HUES48 (cell line): ENCODE data around the gene FGA.

Source experiments
- H3K27ac ChIP-seq: one replicate; pipeline ENCODE4 v1.7.0; 2013; ENCODE audit warnings: low read depth, low read length, inconsistent platforms
- H3K27me3 ChIP-seq: 2 replicates; pipeline ENCODE4 v1.6.1; 2013; ENCODE audit warnings: mild to moderate bottlenecking, low read length; ENCODE audit not compliant: control insufficient read depth, insufficient read depth
- H3K36me3 ChIP-seq: 2 replicates; pipeline ENCODE4 v1.6.1; 2013; ENCODE audit warnings: low read length; ENCODE audit not compliant: control insufficient read depth, insufficient read depth
- H3K4me1 ChIP-seq: 2 replicates; pipeline ENCODE4 v1.6.1; 2013; ENCODE audit warnings: mild to moderate bottlenecking, low read length; ENCODE audit not compliant: control insufficient read depth, insufficient read depth
- H3K4me3 ChIP-seq: 2 replicates; pipeline ENCODE4 v1.5.1; 2013; ENCODE audit warnings: mild to moderate bottlenecking, low read depth, low read length
- H3K9ac ChIP-seq: 2 replicates; pipeline ENCODE4 v1.6.1; 2013; ENCODE audit warnings: mild to moderate bottlenecking, low read depth, low read length, moderate library complexity
- H3K9me3 ChIP-seq: 2 replicates; pipeline ENCODE4 v1.6.1; 2013; ENCODE audit warnings: low read length; ENCODE audit not compliant: control insufficient read depth, insufficient read depth

Gene FGA

GRCh38 chr4:154589296-154590197 is 995 bp downstream of the FGA start:
- H3K4me1 ChIP-seq: no peaks in the 10 kb centered on the region
- H3K9me3 ChIP-seq: no peaks in the 10 kb centered on the region
- H3K27me3 ChIP-seq: no peaks in the 10 kb centered on the region
- no peaks in the 10 kb centered on the region for H3K36me3 ChIP-seq
- no peak overlapping the region for H3K4me3 ChIP-seq
- H3K27ac ChIP-seq: no peak overlapping the region
- H3K9ac ChIP-seq: no peak overlapping the region

GRCh38 chr4:154588198-154588597 is 2.3 kb downstream of the FGA start:
- Histone ChIP-seq H3K36me3 (no peaks in the 10 kb centered on the region), H3K4me1 (no peaks in the 10 kb centered on the region), H3K4me3 (no peak overlapping the region), H3K9ac (no peak overlapping the region), H3K9me3 (no peaks in the 10 kb centered on the region), H3K27me3 (no peaks in the 10 kb centered on the region), H3K27ac (no peak overlapping the region)

- H3K9me3 ChIP-seq: no peaks in the 10 kb centered on the region
- H3K27me3 ChIP-seq: no peaks in the 10 kb centered on the region
- H3K36me3 ChIP-seq: no peaks in the 10 kb centered on the region
- H3K4me3 ChIP-seq: no peak overlapping the region
- H3K27ac ChIP-seq: no peak overlapping the region
- H3K9ac ChIP-seq: no peak overlapping the region
- H3K4me1 ChIP-seq: no peaks in the 10 kb centered on the region
These were observed 4.1 kb downstream of the FGA start for GRCh38 chr4:154586296-154587033.

GRCh38 chr4:154585369-154586018 is 5.0 kb downstream of the FGA start:
- H3K27ac ChIP-seq: no peak overlapping the region
- H3K4me1 ChIP-seq: no peaks in the 10 kb centered on the region
- no peaks in the 10 kb centered on the region for H3K36me3 ChIP-seq
- H3K9me3 ChIP-seq: no peaks in the 10 kb centered on the region
- no peak overlapping the region for H3K4me3 ChIP-seq
- H3K9ac ChIP-seq: no peak overlapping the region
- no peaks in the 10 kb centered on the region for H3K27me3 ChIP-seq

GRCh38 chr4:154584259-154584658 is 6.3 kb downstream of the FGA start:
- Histone ChIP-seq H3K36me3 (no peaks in the 10 kb centered on the region), H3K4me1 (no peaks in the 10 kb centered on the region), H3K9me3 (no peaks in the 10 kb centered on the region), H3K27ac (no peak overlapping the region), H3K9ac (no peak overlapping the region), H3K4me3 (no peak overlapping the region), H3K27me3 (no peaks in the 10 kb centered on the region)

- Histone ChIP-seq H3K4me3 (no peak overlapping the region), H3K27ac (no peak overlapping the region), H3K4me1 (no peaks in the 10 kb centered on the region), H3K9ac (no peak overlapping the region), H3K9me3 (no peaks in the 10 kb centered on the region), H3K36me3 (no peaks in the 10 kb centered on the region), H3K27me3 (no peaks in the 10 kb centered on the region)
These were observed 6.9 kb downstream of the FGA start for GRCh38 chr4:154583677-154584076.

GRCh38 chr4:154583230-154583629 is 7.3 kb downstream of the FGA start:
- Histone ChIP-seq H3K36me3 (no peaks in the 10 kb centered on the region), H3K27ac (no peak overlapping the region), H3K9ac (no peak overlapping the region), H3K4me3 (no peak overlapping the region), H3K27me3 (no peaks in the 10 kb centered on the region), H3K9me3 (no peaks in the 10 kb centered on the region), H3K4me1 (no peaks in the 10 kb centered on the region)

- Histone ChIP-seq H3K27ac (no peak overlapping the region), H3K27me3 (no peaks in the 10 kb centered on the region), H3K4me3 (no peak overlapping the region), H3K36me3 (no peaks in the 10 kb centered on the region), H3K9ac (no peak overlapping the region), H3K9me3 (no peaks in the 10 kb centered on the region), H3K4me1 (no peaks in the 10 kb centered on the region)
These were observed 7.8 kb downstream of the FGA start for GRCh38 chr4:154582723-154583122.

- no peaks in the 10 kb centered on the region for H3K27me3 ChIP-seq
- H3K4me1 ChIP-seq: no peaks in the 10 kb centered on the region
- H3K4me3 ChIP-seq: no peak overlapping the region
- H3K9ac ChIP-seq: no peak overlapping the region
- no peak overlapping the region for H3K27ac ChIP-seq
- no peaks in the 10 kb centered on the region for H3K36me3 ChIP-seq
- H3K9me3 ChIP-seq: no peaks in the 10 kb centered on the region
These were observed 10.6 kb downstream of the FGA start for GRCh38 chr4:154579927-154580326.

- H3K27ac ChIP-seq: no peak overlapping the region
- no peak overlapping the region for H3K4me3 ChIP-seq
- H3K9ac ChIP-seq: no peak overlapping the region
- H3K27me3 ChIP-seq: no peaks in the 10 kb centered on the region
- H3K4me1 ChIP-seq: no peaks in the 10 kb centered on the region
- H3K9me3 ChIP-seq: no peaks in the 10 kb centered on the region
- no peaks in the 10 kb centered on the region for H3K36me3 ChIP-seq
These were observed 11.6 kb downstream of the FGA start for GRCh38 chr4:154578919-154579318.

GRCh38 chr4:154577324-154577723 is 13.2 kb downstream of the FGA start:
- Histone ChIP-seq H3K4me3 (no peak overlapping the region), H3K36me3 (no peaks in the 10 kb centered on the region), H3K9ac (no peak overlapping the region), H3K27ac (no peak overlapping the region), H3K4me1 (no peaks in the 10 kb centered on the region), H3K9me3 (no peaks in the 10 kb centered on the region), H3K27me3 (no peaks in the 10 kb centered on the region)
